K562 (cell line): ENCODE measurements around the gene NECAP2. TPM values are rescaled to one million over a fixed set of nuclear protein-coding genes. Genes with fewer than 3 reads are reported as not detected.

Source experiments
- ERF ChIP-seq: fragments of 450-650 bp; formaldehyde crosslinking; IDR thresholded peaks from 2 replicates; pipeline ENCODE4 v1.4.0; 2020; ENCODE audit warnings: mild to moderate bottlenecking, mixed read lengths
- L3MBTL2 ChIP-seq: fragments of 450-650 bp; IDR thresholded peaks from 2 replicates; pipeline ENCODE4 v1.6.1; 2016; ENCODE audit warnings: mild to moderate bottlenecking, moderate library complexity
- MAFG ChIP-seq: fragments of 450-650 bp; conservative IDR thresholded peaks from 2 replicates; pipeline ENCODE4 v1.6.1; 2016; ENCODE audit warnings: missing genetic modification characterization, missing compliant biosample characterization
- NBN ChIP-seq: fragments of 450-650 bp; IDR thresholded peaks from 2 replicates; pipeline ENCODE4 v1.6.1; 2016; ENCODE audit warnings: low read depth, mild to moderate bottlenecking
- PHF21A ChIP-seq: fragments of 450-650 bp; IDR thresholded peaks from 2 replicates; pipeline ENCODE4 v1.6.1; 2017; ENCODE audit warnings: low read depth, borderline replicate concordance
- POLR2A ChIP-seq: fragments of 450-650 bp; conservative IDR thresholded peaks from 2 replicates; pipeline ENCODE4 v1.6.1; 2016
- POLR2AphosphoS5 ChIP-seq: IDR thresholded peaks from 2 replicates; pipeline ENCODE4 v1.6.1; 2011; ENCODE audit warnings: mild to moderate bottlenecking, low read depth, low read length, moderate library complexity; ENCODE audit not compliant: control insufficient read depth, insufficient read depth
- POLR2G ChIP-seq: fragments of 200-400 bp; formaldehyde crosslinking; IDR thresholded peaks from 2 replicates; pipeline ENCODE4 v1.6.1; 2017; ENCODE audit warnings: low read depth, mild to moderate bottlenecking, antibody characterized with exemption, low read length, moderate library complexity
- PURB ChIP-seq: sonication (generic); formaldehyde crosslinking; IDR thresholded peaks from 2 replicates; pipeline ENCODE4 v1.9.0; 2021; ENCODE audit warnings: low read depth, mild to moderate bottlenecking, missing genetic modification reagents
- RB1 ChIP-seq: fragments of 450-650 bp; IDR thresholded peaks from 2 replicates; pipeline ENCODE4 v1.6.1; 2017; ENCODE audit warnings: low read depth, mild to moderate bottlenecking
- RBFOX2 ChIP-seq: fragments of 200-400 bp; formaldehyde crosslinking; IDR thresholded peaks from 2 replicates; pipeline ENCODE4 v1.6.1; 2017; ENCODE audit warnings: low read depth, mild to moderate bottlenecking, low read length, moderate library complexity
- SMAD3 ChIP-seq: fragments of 450-650 bp; formaldehyde crosslinking; conservative IDR thresholded peaks from 2 replicates; pipeline ENCODE4 v1.4.0; 2020; ENCODE audit warnings: mild to moderate bottlenecking
- SREBF1 ChIP-seq: fragments of 150-350 bp; IDR thresholded peaks from 2 replicates; pipeline ENCODE4 v1.6.1; 2014; ENCODE audit warnings: antibody characterized with exemption, low read depth, low read length, borderline replicate concordance
- SRSF3 ChIP-seq: fragments of 200-400 bp; formaldehyde crosslinking; IDR thresholded peaks from 2 replicates; pipeline ENCODE4 v1.6.1; 2016; ENCODE audit warnings: mild to moderate bottlenecking, low read length, moderate library complexity; ENCODE audit not compliant: insufficient read depth
- TBP ChIP-seq: optimal IDR thresholded peaks from 2 replicates; pipeline ENCODE3; 2011; ENCODE audit warnings: low read depth, low read length, improper control_type of control experiment
- ZBTB7A ChIP-seq: IDR thresholded peaks from 2 replicates; pipeline ENCODE4 v1.6.1; 2011; ENCODE audit warnings: low read depth, mild to moderate bottlenecking, low read length, moderate library complexity, borderline replicate concordance; ENCODE audit not compliant: control insufficient read depth
- ZNF23 ChIP-seq: fragments of 250-450 bp; sonication (Bioruptor Pico); IDR thresholded peaks from 2 replicates; pipeline ENCODE4 v1.4.0; 2020; ENCODE audit warnings: mild to moderate bottlenecking
- ZNF239 ChIP-seq: fragments of 250-450 bp; sonication (Bioruptor Pico); IDR thresholded peaks from 2 replicates; pipeline ENCODE4 v1.4.0; 2020; ENCODE audit warnings: mild to moderate bottlenecking
- ZNF766 ChIP-seq: fragments of 200-800 bp; sonication (Bioruptor generic); conservative IDR thresholded peaks from 2 replicates; pipeline ENCODE4 v1.6.1; 2016; ENCODE audit warnings: missing genetic modification characterization, missing compliant biosample characterization
- polyA plus RNA-seq, 8 experiments: library from polyadenylated mRNA; depleted of rRNA in 4 of 8; stranded (reverse) in 5 of 8; unstranded in 3 of 8; fragments of >200 nt; fragmentation: Nextera tagmentation in 2 of 8; fragmentation: Illumina TruSeq in 1 of 8; extraction: Ambion mirVana in 2 of 8; extraction: Trizol in 1 of 8; gene quantifications; 2 replicates each; pipeline versions ENCODE4 v1.2.1 to v1.2.3, GENCODE V29; 2011 to 2014; ENCODE audit warnings: inconsistent platforms in 1 of 8, missing spikeins in 1 of 8
- total RNA-seq, 7 experiments: library from RNA; depleted of rRNA in 6 of 7; stranded (reverse); fragments of >200 nt in 6 of 7; fragmentation: Illumina TruSeq in 2 of 7; extraction: Trizol in 2 of 7; gene quantifications; 2 replicates each; pipeline versions ENCODE4 v1.2.1 to v1.2.3, GENCODE V29; 2011 to 2021; ENCODE audit warnings: low replicate concordance in 1 of 7
- TF ChIP-seq, protein P1 (sequence below): sonication (generic); IDR thresholded peaks from 2 replicates; pipeline ENCODE4 v1.6.1; 2016
- TF ChIP-seq, protein P2 (sequence below): fragments of 250-450 bp; sonication (Bioruptor Pico); IDR thresholded peaks from 2 replicates; pipeline ENCODE4 v1.8.0; 2022; ENCODE audit warnings: inconsistent platforms, mild to moderate bottlenecking, moderate library complexity, borderline replicate concordance
- TF ChIP-seq, protein P3 (sequence below): fragments of 450-650 bp; formaldehyde crosslinking; IDR thresholded peaks from 2 replicates; pipeline ENCODE4 v1.4.0; 2020; ENCODE audit warnings: mild to moderate bottlenecking, mixed read lengths
- TF ChIP-seq, protein P4 (sequence below): IDR thresholded peaks from 2 replicates; pipeline ENCODE4 v1.6.1; 2011; ENCODE audit not compliant: insufficient read length; ENCODE audit errors: extremely low read depth

NECAP2 gene
- total and polyA plus RNA-seq, 9 of the 15 experiments (the other 6 are each of a cell fraction or from before 2014, with no cell fraction given), result 22.7 to 107 (median 79.2) TPM

DNA sequence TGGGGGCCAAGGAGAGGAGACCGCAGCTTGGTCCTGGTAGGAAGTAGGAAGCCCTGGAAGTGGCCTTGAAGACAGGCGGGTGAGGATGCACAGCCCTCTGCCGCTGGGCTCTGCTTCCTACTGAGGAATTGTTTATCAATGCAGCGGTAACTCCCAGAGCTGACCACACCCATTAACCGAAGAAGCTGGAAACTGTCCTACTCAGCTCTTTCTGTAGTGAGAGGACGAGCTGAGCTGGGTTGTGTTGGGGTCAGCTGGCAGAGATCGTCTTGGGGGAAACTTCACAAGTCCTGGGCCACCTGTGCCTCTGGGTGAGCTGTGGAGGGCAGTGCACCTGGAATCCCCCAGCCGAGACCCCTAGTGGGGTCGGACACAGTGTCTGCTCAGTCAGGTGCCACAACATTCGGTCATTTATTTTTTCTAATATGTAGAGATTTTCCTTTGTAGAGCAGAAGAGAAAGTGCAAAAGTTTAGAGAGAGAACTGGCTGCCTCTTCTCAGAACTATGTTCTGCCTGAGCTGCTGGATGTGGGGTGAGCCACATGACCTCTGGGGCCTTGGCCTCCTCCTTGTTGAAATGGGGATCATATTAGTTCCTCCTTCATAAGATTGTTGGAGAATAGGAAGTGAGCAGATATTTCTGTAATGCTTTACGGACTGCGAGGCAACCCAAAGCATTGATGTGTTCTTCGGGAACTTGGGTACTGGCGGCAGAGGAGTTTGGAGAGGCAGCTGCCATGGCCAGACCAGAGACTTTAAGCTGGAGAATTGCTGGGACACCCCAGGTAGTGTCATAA lies 3.6 kb downstream of the NECAP2 start (continued):
- TF ChIP-seq POLR2AphosphoS5, result peak; percentile 45; the same call in 1 of the 2 replicates
- TF ChIP-seq POLR2G, result peak; percentile 49
- peak; percentile 57; the same call in 1 of the 2 replicates for TF ChIP-seq ZBTB7A
- TF ChIP-seq, protein P1, sequence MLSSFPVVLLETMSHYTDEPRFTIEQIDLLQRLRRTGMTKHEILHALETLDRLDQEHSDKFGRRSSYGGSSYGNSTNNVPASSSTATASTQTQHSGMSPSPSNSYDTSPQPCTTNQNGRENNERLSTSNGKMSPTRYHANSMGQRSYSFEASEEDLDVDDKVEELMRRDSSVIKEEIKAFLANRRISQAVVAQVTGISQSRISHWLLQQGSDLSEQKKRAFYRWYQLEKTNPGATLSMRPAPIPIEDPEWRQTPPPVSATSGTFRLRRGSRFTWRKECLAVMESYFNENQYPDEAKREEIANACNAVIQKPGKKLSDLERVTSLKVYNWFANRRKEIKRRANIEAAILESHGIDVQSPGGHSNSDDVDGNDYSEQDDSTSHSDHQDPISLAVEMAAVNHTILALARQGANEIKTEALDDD, result no peak
- TF ChIP-seq RB1, result no peak
- TF ChIP-seq PURB, result no peak
- no peak for TF ChIP-seq SRSF3
- 0 out of 2 replicates have a peak, but pooled peaks have one; percentile 11 for TF ChIP-seq L3MBTL2
- no peak for TF ChIP-seq NBN
- TF ChIP-seq MAFG (tag), result peak; percentile 92
- TF ChIP-seq TBP, result peak; percentile 68
- TF ChIP-seq SREBF1, result no peak
- TF ChIP-seq SMAD3, result no peak
- no peak for TF ChIP-seq ERF
- TF ChIP-seq, protein P2, sequence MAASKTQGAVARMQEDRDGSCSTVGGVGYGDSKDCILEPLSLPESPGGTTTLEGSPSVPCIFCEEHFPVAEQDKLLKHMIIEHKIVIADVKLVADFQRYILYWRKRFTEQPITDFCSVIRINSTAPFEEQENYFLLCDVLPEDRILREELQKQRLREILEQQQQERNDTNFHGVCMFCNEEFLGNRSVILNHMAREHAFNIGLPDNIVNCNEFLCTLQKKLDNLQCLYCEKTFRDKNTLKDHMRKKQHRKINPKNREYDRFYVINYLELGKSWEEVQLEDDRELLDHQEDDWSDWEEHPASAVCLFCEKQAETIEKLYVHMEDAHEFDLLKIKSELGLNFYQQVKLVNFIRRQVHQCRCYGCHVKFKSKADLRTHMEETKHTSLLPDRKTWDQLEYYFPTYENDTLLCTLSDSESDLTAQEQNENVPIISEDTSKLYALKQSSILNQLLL (CRISPR knock-in tag), result no peak
- TF ChIP-seq, protein P3, sequence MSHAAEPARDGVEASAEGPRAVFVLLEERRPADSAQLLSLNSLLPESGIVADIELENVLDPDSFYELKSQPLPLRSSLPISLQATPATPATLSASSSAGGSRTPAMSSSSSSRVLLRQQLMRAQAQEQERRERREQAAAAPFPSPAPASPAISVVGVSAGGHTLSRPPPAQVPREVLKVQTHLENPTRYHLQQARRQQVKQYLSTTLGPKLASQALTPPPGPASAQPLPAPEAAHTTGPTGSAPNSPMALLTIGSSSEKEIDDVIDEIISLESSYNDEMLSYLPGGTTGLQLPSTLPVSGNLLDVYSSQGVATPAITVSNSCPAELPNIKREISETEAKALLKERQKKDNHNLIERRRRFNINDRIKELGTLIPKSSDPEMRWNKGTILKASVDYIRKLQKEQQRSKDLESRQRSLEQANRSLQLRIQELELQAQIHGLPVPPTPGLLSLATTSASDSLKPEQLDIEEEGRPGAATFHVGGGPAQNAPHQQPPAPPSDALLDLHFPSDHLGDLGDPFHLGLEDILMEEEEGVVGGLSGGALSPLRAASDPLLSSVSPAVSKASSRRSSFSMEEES (CRISPR knock-in tag), result no peak
- no peak for TF ChIP-seq ZNF23 (CRISPR knock-in tag)
- TF ChIP-seq PHF21A, result no peak
- no peak for TF ChIP-seq ZNF766 (CRISPR knock-in tag)
- TF ChIP-seq, protein P4, sequence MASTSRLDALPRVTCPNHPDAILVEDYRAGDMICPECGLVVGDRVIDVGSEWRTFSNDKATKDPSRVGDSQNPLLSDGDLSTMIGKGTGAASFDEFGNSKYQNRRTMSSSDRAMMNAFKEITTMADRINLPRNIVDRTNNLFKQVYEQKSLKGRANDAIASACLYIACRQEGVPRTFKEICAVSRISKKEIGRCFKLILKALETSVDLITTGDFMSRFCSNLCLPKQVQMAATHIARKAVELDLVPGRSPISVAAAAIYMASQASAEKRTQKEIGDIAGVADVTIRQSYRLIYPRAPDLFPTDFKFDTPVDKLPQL, result no peak
- 0 out of 2 replicates have a peak, but pooled peaks have one; percentile 30 for TF ChIP-seq POLR2A
- peak; percentile 51; the same call in 1 of the 2 replicates for TF ChIP-seq RBFOX2
- no peak for TF ChIP-seq ZNF239
